ENCODE data around the gene LSM2. TPM values are rescaled to one million over a fixed set of nuclear protein-coding genes. Genes with fewer than 3 reads are reported as not detected.

The LSM2 gene
- total and polyA plus RNA-seq, 9 of the 15 experiments (the other 6 are each of a cell fraction or from before 2014, with no cell fraction given): 154 to 407 (median 223) TPM

- no peak for TF ChIP-seq POLR2H (tag; IDR thresholded peaks at IDR 0.05; ENCODE audit: low read depth)
- no peak for TF ChIP-seq BACH1 (tag; IDR thresholded peaks at IDR 0.05)
- no peak for TF ChIP-seq NR2C2 (CRISPR knock-in tag; IDR thresholded peaks at IDR 0.05)
- no peak for TF ChIP-seq NR2C2 (tag; IDR thresholded peaks at IDR 0.05)
- peak; percentile 54; the same call in 1 of the 2 replicates for TF ChIP-seq HCFC1 (IDR thresholded peaks at IDR 0.05; ENCODE audit: low read depth, low read length)
- peak; percentile 67; the same call in 1 of the 2 replicates for TF ChIP-seq E2F3 (CRISPR knock-in tag; IDR thresholded peaks at IDR 0.05)
- no peak for TF ChIP-seq ZBTB12 (CRISPR knock-in tag; IDR thresholded peaks at IDR 0.05)
- peak; percentile 64 for TF ChIP-seq PHF8 (IDR thresholded peaks at IDR 0.05; ENCODE audit: borderline replicate concordance, low read length)
- TF ChIP-seq SMAD4 (CRISPR knock-in tag; conservative IDR thresholded peaks at IDR 0.05): peak; percentile 81
- TF ChIP-seq POLR2B (IDR thresholded peaks at IDR 0.05; ENCODE audit: low read depth, partially characterized antibody): peak; percentile 100
- 0 out of 2 replicates have a peak, but pooled peaks have one; percentile 6 for TF ChIP-seq MAFK (IDR thresholded peaks at IDR 0.05; ENCODE audit: low read length)
- no peak for TF ChIP-seq PRMT5 (CRISPR knock-in tag; IDR thresholded peaks at IDR 0.05)
- TF ChIP-seq SP1 (CRISPR knock-in tag; IDR thresholded peaks at IDR 0.05): peak; percentile 93
- TF ChIP-seq KLF10 (CRISPR knock-in tag; IDR thresholded peaks at IDR 0.05): no peak
- TF ChIP-seq IFI16 (CRISPR knock-in tag; IDR thresholded peaks at IDR 0.05): no peak
- TF ChIP-seq GMEB1 (CRISPR knock-in tag; IDR thresholded peaks at IDR 0.05): no peak
- TF ChIP-seq TCFL5 (CRISPR knock-in tag; conservative IDR thresholded peaks at IDR 0.05): no peak
- TF ChIP-seq ZNF766 (CRISPR knock-in tag; conservative IDR thresholded peaks at IDR 0.05): no peak; the same call in 1 of the 2 replicates
- TF ChIP-seq ZNF384 (IDR thresholded peaks at IDR 0.05; ENCODE audit: low read depth, low read length): peak; percentile 3; the same call in 1 of the 2 replicates
- no peak for TF ChIP-seq SREBF2 (CRISPR knock-in tag; IDR thresholded peaks at IDR 0.05)
- no peak for TF ChIP-seq ILF3 (IDR thresholded peaks at IDR 0.05; ENCODE audit: borderline replicate concordance)
- peak; percentile 58 for TF ChIP-seq JUND (IDR thresholded peaks at IDR 0.05; ENCODE audit: borderline replicate concordance, low read depth, low read length)
- TF ChIP-seq JUND (tag; IDR thresholded peaks at IDR 0.05; ENCODE audit: borderline replicate concordance, low read depth, low read length): no peak
- peak; percentile 83 for TF ChIP-seq HMGN3 (IDR thresholded peaks at IDR 0.05; ENCODE audit: borderline replicate concordance, extremely low read depth, insufficient read length, low read depth, low read length)
- no peak for TF ChIP-seq KAT8 (IDR thresholded peaks at IDR 0.05; ENCODE audit: low read depth)
- TF ChIP-seq ZNF174 (CRISPR knock-in tag; IDR thresholded peaks at IDR 0.05): 0 out of 2 replicates have a peak, but pooled peaks have one; percentile 12
- peak; percentile 69 to 95 for TF ChIP-seq MAZ (CRISPR knock-in tag; conservative IDR thresholded peaks at IDR 0.05 in 1 of 2, IDR thresholded peaks at IDR 0.05 in 1 of 2)
- TF ChIP-seq ELF1 (tag; IDR thresholded peaks at IDR 0.05): no peak
These were observed 8.5 kb upstream of the LSM2 start, which contains the start of the genes HSPA1A and HSPA1L (continued) for GRCh38 chr6:31815025-31815838.
